ENCODE data around the gene TSPAN13.

Gene TSPAN13

GRCh38 chr7:16801579-16801978 is 48.0 kb downstream of the TSPAN13 start:
- H3K9me3 Mint-ChIP-seq: no peaks in the 10 kb centered on the region
- no peaks in the 10 kb centered on the region for H3K4me1 Mint-ChIP-seq
- H3K27ac Mint-ChIP-seq: no peak overlapping the region
- DNase-seq (no peak), ATAC-seq (replicated peaks) (no peak)
- no peaks in the 10 kb centered on the region for H3K36me3 Mint-ChIP-seq
- H3K4me3 Mint-ChIP-seq: no peak overlapping the region
- H3K27me3 Mint-ChIP-seq: no peaks in the 10 kb centered on the region

GRCh38 chr7:16803125-16803524 is 49.6 kb downstream of the TSPAN13 start:
- Mint-ChIP-seq H3K27ac (no peak overlapping the region), H3K27me3 (no peaks in the 10 kb centered on the region), H3K9me3 (no peaks in the 10 kb centered on the region), H3K4me1 (no peaks in the 10 kb centered on the region), H3K36me3 (no peaks in the 10 kb centered on the region), H3K4me3 (no peak overlapping the region)
- no peak for DNase-seq
- no peak for ATAC-seq (replicated peaks)

- no peak overlapping the region for H3K4me3 Mint-ChIP-seq
- no peaks in the 10 kb centered on the region for H3K9me3 Mint-ChIP-seq
- no peak overlapping the region for H3K27ac Mint-ChIP-seq
- ATAC-seq (replicated peaks) (no peak), DNase-seq (no peak)
- no peaks in the 10 kb centered on the region for H3K36me3 Mint-ChIP-seq
- H3K4me1 Mint-ChIP-seq: no peaks in the 10 kb centered on the region
- no peaks in the 10 kb centered on the region for H3K27me3 Mint-ChIP-seq
Observed at GRCh38 chr7:16803881-16804673, 50.5 kb downstream of the TSPAN13 start.

GRCh38 chr7:16804674-16805439 is 51.3 kb downstream of the TSPAN13 start, which contains the start of gene AGR2:
AGR2 (minus strand) TSS chr7:16804999; CDS start chr7:16801796, 3,203 bp downstream.
- no peaks in the 10 kb centered on the region for H3K9me3 Mint-ChIP-seq
- H3K4me3 Mint-ChIP-seq: no peak within 1 kb of the TSS
- DNase-seq: no peak
- no peaks in the 10 kb centered on the region for H3K4me1 Mint-ChIP-seq
- no peaks in the 10 kb centered on the region for H3K36me3 Mint-ChIP-seq
- H3K27ac Mint-ChIP-seq: no peak within 1 kb of the TSS
- ATAC-seq (replicated peaks): no peak
- H3K27me3 Mint-ChIP-seq: no peaks in the 10 kb centered on the region

- no peaks in the 10 kb centered on the region for H3K36me3 Mint-ChIP-seq
- ATAC-seq (replicated peaks): no peak
- no peaks in the 10 kb centered on the region for H3K9me3 Mint-ChIP-seq
- DNase-seq: no peak
- H3K4me3 Mint-ChIP-seq: no peak overlapping the region
- no peaks in the 10 kb centered on the region for H3K27me3 Mint-ChIP-seq
- H3K27ac Mint-ChIP-seq: no peak overlapping the region
- no peaks in the 10 kb centered on the region for H3K4me1 Mint-ChIP-seq
Observed at GRCh38 chr7:16805441-16805840, 51.9 kb downstream of the TSPAN13 start.

- H3K27me3 Mint-ChIP-seq: no peaks in the 10 kb centered on the region
- no peaks in the 10 kb centered on the region for H3K36me3 Mint-ChIP-seq
- DNase-seq (no peak), ATAC-seq (replicated peaks) (no peak)
- H3K4me3 Mint-ChIP-seq: no peak overlapping the region
- H3K9me3 Mint-ChIP-seq: no peaks in the 10 kb centered on the region
- no peaks in the 10 kb centered on the region for H3K4me1 Mint-ChIP-seq
- H3K27ac Mint-ChIP-seq: no peak overlapping the region
Observed at GRCh38 chr7:16810112-16810511, 56.6 kb downstream of the TSPAN13 start.

GRCh38 chr7:16810573-16810972 is 57.0 kb downstream of the TSPAN13 start:
- no peak overlapping the region for H3K4me3 Mint-ChIP-seq
- no peak for ATAC-seq (replicated peaks)
- no peak for DNase-seq
- H3K36me3 Mint-ChIP-seq: no peaks in the 10 kb centered on the region
- no peaks in the 10 kb centered on the region for H3K9me3 Mint-ChIP-seq
- H3K27ac Mint-ChIP-seq: no peak overlapping the region
- H3K4me1 Mint-ChIP-seq: no peaks in the 10 kb centered on the region
- H3K27me3 Mint-ChIP-seq: no peaks in the 10 kb centered on the region

GRCh38 chr7:16811551-16811950 is 58.0 kb downstream of the TSPAN13 start:
- H3K9me3 Mint-ChIP-seq: no peaks in the 10 kb centered on the region
- no peak overlapping the region for H3K4me3 Mint-ChIP-seq
- no peaks in the 10 kb centered on the region for H3K27me3 Mint-ChIP-seq
- H3K36me3 Mint-ChIP-seq: no peaks in the 10 kb centered on the region
- DNase-seq (no peak), ATAC-seq (replicated peaks) (no peak)
- no peak overlapping the region for H3K27ac Mint-ChIP-seq
- peaks cover 3% of the 10 kb centered on the region in 2 donors for H3K4me1 Mint-ChIP-seq

GRCh38 chr7:16812542-16813231 is 59.1 kb downstream of the TSPAN13 start:
- Mint-ChIP-seq H3K9me3 (no peaks in the 10 kb centered on the region), H3K36me3 (no peaks in the 10 kb centered on the region), H3K27me3 (no peaks in the 10 kb centered on the region), H3K4me3 (no peak overlapping the region), H3K27ac (no peak overlapping the region), H3K4me1 (peaks cover 7 to 9% of the 10 kb centered on the region in 2 donors)
- no peak for DNase-seq
- ATAC-seq (replicated peaks): no peak

GRCh38 chr7:16813232-16813616 is 59.7 kb downstream of the TSPAN13 start:
- Mint-ChIP-seq H3K4me3 (no peak overlapping the region), H3K36me3 (no peaks in the 10 kb centered on the region), H3K27me3 (no peaks in the 10 kb centered on the region), H3K27ac (no peak overlapping the region), H3K9me3 (peaks cover 0 to 2% of the 10 kb centered on the region in 2 donors), H3K4me1 (peaks cover 8 to 9% of the 10 kb centered on the region in 2 donors)
- no peak for ATAC-seq (replicated peaks)
- DNase-seq: no peak

GRCh38 chr7:16815001-16815400 is 61.4 kb downstream of the TSPAN13 start:
- H3K4me1 Mint-ChIP-seq: peaks cover 8 to 9% of the 10 kb centered on the region in 2 donors

GRCh38 chr7:16816824-16817223 is 63.3 kb downstream of the TSPAN13 start:
- Mint-ChIP-seq H3K36me3 (no peaks in the 10 kb centered on the region), H3K27me3 (peaks cover 0 to 4% of the 10 kb centered on the region in 2 donors), H3K4me3 (no peak overlapping the region), H3K9me3 (peaks cover 0 to 4% of the 10 kb centered on the region in 2 donors), H3K4me1 (peaks cover 8 to 9% of the 10 kb centered on the region in 2 donors), H3K27ac (no peak overlapping the region)
- DNase-seq: no peak
- peak in 1 of 2 donors; percentile 33 for ATAC-seq (replicated peaks)

More at GRCh38 chr7:16815001-16815400, 61.4 kb downstream of the TSPAN13 start:
- Mint-ChIP-seq H3K36me3 (no peaks in the 10 kb centered on the region), H3K4me3 (no peak overlapping the region), H3K9me3 (peaks cover 0 to 4% of the 10 kb centered on the region in 2 donors), H3K27me3 (no peaks in the 10 kb centered on the region), H3K27ac (no peak overlapping the region)
- no peak for ATAC-seq (replicated peaks)
- DNase-seq: no peak

- DNase-seq (no peak), ATAC-seq (replicated peaks) (no peak)
- Mint-ChIP-seq H3K9me3 (peaks cover 0 to 4% of the 10 kb centered on the region in 2 donors), H3K4me3 (no peak overlapping the region), H3K36me3 (no peaks in the 10 kb centered on the region), H3K27ac (no peak overlapping the region), H3K4me1 (peaks cover 8 to 9% of the 10 kb centered on the region in 2 donors), H3K27me3 (peaks cover 0 to 4% of the 10 kb centered on the region in 2 donors)
Observed at GRCh38 chr7:16817536-16817935, 64.0 kb downstream of the TSPAN13 start.

- ATAC-seq (replicated peaks) (no peak), DNase-seq (no peak)
- Mint-ChIP-seq H3K27me3 (peaks cover 0 to 4% of the 10 kb centered on the region in 2 donors), H3K9me3 (peaks cover 0 to 4% of the 10 kb centered on the region in 2 donors), H3K36me3 (no peaks in the 10 kb centered on the region), H3K4me3 (no peak overlapping the region), H3K4me1 (peaks cover 8 to 9% of the 10 kb centered on the region in 2 donors), H3K27ac (no peak overlapping the region)
Observed at GRCh38 chr7:16818732-16819131, 65.2 kb downstream of the TSPAN13 start.
